ENCODE results near the gene KRTAP5-6.

KRTAP5-6 gene

GRCh38 chr11:1730059-1730629 lies 33.1 kb downstream of the KRTAP5-6 start:
- H3K27me3 ChIP-seq (ENCODE audit: insufficient read depth, poor library complexity, severe bottlenecking), result no peaks in the 10 kb centered on the region
- H3K4me3 ChIP-seq (ENCODE audit: severe bottlenecking), result no peak overlapping the region
- H3K27ac ChIP-seq (ENCODE audit: poor library complexity, severe bottlenecking), result no peak overlapping the region
- H3K4me1 ChIP-seq (ENCODE audit: insufficient read depth, poor library complexity, severe bottlenecking), result no peaks in the 10 kb centered on the region
- no peaks in the 10 kb centered on the region for H3K36me3 ChIP-seq (ENCODE audit: low read depth)
- no peaks in the 10 kb centered on the region for H3K9me3 ChIP-seq (ENCODE audit: severe bottlenecking)
- DNase-seq (ENCODE audit: low spot score) (no peak), ATAC-seq (ENCODE audit: low read depth) (no peak)
- TF ChIP-seq CTCF (IDR thresholded peaks at IDR 0.05; ENCODE audit: poor library complexity, severe bottlenecking), result no peak

DNA sequence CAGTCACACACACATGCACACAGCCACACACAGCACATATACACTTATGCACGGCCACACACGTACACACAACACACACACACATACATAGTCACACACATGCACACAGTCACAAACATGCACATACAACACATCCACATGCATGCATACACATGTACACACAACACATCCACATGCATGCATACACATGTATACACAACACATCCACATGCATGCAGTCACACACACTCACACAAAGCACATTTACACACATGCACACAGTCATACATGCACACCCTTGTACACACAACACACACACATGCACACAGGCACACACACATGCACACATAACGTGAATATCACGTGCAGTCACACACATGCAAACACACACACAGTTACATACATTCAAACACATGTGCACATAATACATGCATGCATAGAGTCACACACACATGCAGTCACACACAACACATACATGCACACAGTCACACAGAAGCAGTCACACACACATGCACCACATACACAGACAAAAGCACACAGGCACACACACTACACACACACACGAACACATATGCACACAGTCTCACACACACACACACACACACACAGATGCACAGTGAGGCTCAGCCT lies 34.6 kb downstream of the KRTAP5-6 start:
- ATAC-seq (ENCODE audit: low read depth) (no peak), DNase-seq (ENCODE audit: low spot score) (no peak)
- no peak overlapping the region for H3K4me3 ChIP-seq (ENCODE audit: severe bottlenecking)
- no peaks in the 10 kb centered on the region for H3K9me3 ChIP-seq (ENCODE audit: severe bottlenecking)
- H3K36me3 ChIP-seq (ENCODE audit: low read depth), result no peaks in the 10 kb centered on the region
- no peak for TF ChIP-seq CTCF (IDR thresholded peaks at IDR 0.05; ENCODE audit: poor library complexity, severe bottlenecking)
- H3K27ac ChIP-seq (ENCODE audit: poor library complexity, severe bottlenecking), result no peak overlapping the region
- no peaks in the 10 kb centered on the region for H3K27me3 ChIP-seq (ENCODE audit: insufficient read depth, poor library complexity, severe bottlenecking)
- H3K4me1 ChIP-seq (ENCODE audit: insufficient read depth, poor library complexity, severe bottlenecking), result no peaks in the 10 kb centered on the region

- H3K27ac ChIP-seq (ENCODE audit: poor library complexity, severe bottlenecking), result no peak overlapping the region
- peak; percentile 49; the same call in 1 of the 3 replicates for ATAC-seq (ENCODE audit: low read depth)
These were observed 35.5 kb downstream of the KRTAP5-6 start for GRCh38 chr11:1732418-1733008.

DNA sequence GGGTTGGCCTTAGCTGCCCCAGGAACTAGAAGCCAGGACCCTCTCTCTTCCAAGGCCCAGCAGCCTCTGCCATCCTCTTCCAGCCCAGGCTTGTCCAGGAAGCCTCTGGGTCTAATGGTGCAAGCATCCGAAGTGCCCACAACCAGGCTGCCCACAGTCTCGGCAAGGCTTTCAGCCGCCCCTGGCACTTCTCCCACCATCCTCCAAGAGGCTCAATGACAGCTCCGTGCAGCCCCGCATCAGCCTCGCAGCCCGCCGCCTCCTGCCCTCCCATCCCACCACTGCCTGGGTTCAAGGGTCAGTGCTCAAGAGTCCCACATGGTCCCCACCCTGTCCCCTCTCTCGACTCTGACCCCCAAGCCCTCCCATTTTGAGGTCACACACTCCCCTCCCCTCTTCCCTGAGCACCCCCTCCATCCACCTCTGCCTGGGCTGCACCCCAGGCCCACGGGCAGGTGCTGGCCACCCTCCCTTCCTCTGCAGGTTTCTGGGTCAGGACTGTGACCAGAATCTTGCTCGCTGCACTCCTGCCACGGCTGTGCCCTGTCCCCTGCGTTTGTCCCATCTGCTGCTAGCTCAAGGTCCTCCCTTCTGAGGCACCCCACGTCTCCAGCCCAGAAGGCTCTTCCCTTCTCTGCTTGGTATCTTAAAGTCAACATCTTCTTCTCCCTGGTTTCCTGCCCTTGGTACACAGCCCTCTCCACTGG lies 36.2 kb downstream of the KRTAP5-6 start:
- Histone ChIP-seq H3K27ac (ENCODE audit: poor library complexity, severe bottlenecking) (no peak overlapping the region), H3K4me1 (ENCODE audit: insufficient read depth, poor library complexity, severe bottlenecking) (no peaks in the 10 kb centered on the region), H3K27me3 (ENCODE audit: insufficient read depth, poor library complexity, severe bottlenecking) (no peaks in the 10 kb centered on the region), H3K4me3 (ENCODE audit: severe bottlenecking) (no peak overlapping the region), H3K9me3 (ENCODE audit: severe bottlenecking) (no peaks in the 10 kb centered on the region), H3K36me3 (ENCODE audit: low read depth) (no peaks in the 10 kb centered on the region)
- no peak for DNase-seq (ENCODE audit: low spot score)
- no peak for ATAC-seq (ENCODE audit: low read depth)
- no peak for TF ChIP-seq CTCF (IDR thresholded peaks at IDR 0.05; ENCODE audit: poor library complexity, severe bottlenecking)

More at GRCh38 chr11:1732418-1733008, 35.5 kb downstream of the KRTAP5-6 start:
- no peaks in the 10 kb centered on the region for H3K9me3 ChIP-seq (ENCODE audit: severe bottlenecking)
- no peaks in the 10 kb centered on the region for H3K4me1 ChIP-seq (ENCODE audit: insufficient read depth, poor library complexity, severe bottlenecking)
- no peaks in the 10 kb centered on the region for H3K36me3 ChIP-seq (ENCODE audit: low read depth)
- H3K27me3 ChIP-seq (ENCODE audit: insufficient read depth, poor library complexity, severe bottlenecking), result no peaks in the 10 kb centered on the region
- TF ChIP-seq CTCF (IDR thresholded peaks at IDR 0.05; ENCODE audit: poor library complexity, severe bottlenecking), result no peak
- H3K4me3 ChIP-seq (ENCODE audit: severe bottlenecking), result no peak overlapping the region
- DNase-seq (ENCODE audit: low spot score), result no peak

Data from RWPE2 (cell line).